Measurements from ENCODE around the gene PHC2. TPM values are rescaled to one million over a fixed set of nuclear protein-coding genes. Genes with fewer than 3 reads are reported as not detected.

Gene PHC2
- total and polyA plus RNA-seq, 2 of the 13 experiments (the other 11 are each of a cell fraction or from before 2014, with no cell fraction given), result 52.5 to 84.9 TPM

DNA sequence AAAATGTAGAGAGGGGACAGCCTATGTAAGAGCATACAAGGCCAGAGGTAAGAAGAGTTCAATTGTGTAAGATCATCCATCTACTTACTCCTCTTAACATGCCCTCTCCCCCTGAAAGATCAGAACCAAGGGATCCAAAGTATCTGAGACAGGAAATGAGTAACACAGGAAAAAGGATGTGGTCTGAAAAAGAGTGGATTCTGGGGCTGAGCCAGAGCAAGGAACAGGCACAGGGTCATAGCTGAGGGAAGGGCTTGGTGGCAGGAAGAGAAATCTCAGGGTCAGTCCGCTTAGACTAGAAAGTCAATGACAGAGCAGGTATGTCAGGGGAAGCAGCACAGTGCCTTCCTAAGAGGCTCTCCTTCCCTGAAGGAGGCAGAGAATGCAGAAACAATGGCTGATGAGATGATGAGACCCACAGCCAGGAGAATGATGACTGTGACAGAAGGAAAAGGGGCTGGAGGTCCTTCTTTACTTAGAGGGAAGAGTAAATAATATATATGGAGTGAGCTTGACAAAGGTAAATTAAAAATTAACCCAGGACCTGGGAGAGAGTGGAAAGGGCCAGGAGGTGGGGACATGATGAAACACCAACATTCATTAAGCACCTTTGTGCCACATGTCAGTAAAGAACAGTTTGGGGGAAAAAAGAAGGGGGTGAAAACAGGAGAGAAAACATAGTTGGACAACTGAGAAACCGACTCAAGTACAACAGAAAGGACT is 83.8 kb downstream of the PHC2 start (continued):
- TF ChIP-seq, protein P1, sequence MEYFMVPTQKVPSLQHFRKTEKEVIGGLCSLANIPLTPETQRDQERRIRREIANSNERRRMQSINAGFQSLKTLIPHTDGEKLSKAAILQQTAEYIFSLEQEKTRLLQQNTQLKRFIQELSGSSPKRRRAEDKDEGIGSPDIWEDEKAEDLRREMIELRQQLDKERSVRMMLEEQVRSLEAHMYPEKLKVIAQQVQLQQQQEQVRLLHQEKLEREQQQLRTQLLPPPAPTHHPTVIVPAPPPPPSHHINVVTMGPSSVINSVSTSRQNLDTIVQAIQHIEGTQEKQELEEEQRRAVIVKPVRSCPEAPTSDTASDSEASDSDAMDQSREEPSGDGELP (IDR thresholded peaks at IDR 0.05; ENCODE audit: borderline replicate concordance, low read depth), result peak; percentile 29; the same call in 1 of the 2 replicates
- no peak for TF ChIP-seq ZNF713 (CRISPR knock-in tag; IDR thresholded peaks at IDR 0.05)
- TF ChIP-seq, protein P2, sequence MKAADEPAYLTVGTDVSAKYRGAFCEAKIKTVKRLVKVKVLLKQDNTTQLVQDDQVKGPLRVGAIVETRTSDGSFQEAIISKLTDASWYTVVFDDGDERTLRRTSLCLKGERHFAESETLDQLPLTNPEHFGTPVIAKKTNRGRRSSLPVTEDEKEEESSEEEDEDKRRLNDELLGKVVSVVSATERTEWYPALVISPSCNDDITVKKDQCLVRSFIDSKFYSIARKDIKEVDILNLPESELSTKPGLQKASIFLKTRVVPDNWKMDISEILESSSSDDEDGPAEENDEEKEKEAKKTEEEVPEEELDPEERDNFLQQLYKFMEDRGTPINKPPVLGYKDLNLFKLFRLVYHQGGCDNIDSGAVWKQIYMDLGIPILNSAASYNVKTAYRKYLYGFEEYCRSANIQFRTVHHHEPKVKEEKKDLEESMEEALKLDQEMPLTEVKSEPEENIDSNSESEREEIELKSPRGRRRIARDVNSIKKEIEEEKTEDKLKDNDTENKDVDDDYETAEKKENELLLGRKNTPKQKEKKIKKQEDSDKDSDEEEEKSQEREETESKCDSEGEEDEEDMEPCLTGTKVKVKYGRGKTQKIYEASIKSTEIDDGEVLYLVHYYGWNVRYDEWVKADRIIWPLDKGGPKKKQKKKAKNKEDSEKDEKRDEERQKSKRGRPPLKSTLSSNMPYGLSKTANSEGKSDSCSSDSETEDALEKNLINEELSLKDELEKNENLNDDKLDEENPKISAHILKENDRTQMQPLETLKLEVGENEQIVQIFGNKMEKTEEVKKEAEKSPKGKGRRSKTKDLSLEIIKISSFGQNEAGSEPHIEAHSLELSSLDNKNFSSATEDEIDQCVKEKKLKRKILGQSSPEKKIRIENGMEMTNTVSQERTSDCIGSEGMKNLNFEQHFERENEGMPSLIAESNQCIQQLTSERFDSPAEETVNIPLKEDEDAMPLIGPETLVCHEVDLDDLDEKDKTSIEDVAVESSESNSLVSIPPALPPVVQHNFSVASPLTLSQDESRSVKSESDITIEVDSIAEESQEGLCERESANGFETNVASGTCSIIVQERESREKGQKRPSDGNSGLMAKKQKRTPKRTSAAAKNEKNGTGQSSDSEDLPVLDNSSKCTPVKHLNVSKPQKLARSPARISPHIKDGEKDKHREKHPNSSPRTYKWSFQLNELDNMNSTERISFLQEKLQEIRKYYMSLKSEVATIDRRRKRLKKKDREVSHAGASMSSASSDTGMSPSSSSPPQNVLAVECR (CRISPR knock-in tag; IDR thresholded peaks at IDR 0.05; ENCODE audit: borderline replicate concordance), result peak; percentile 61
- TF ChIP-seq ZFP62 (CRISPR knock-in tag; IDR thresholded peaks at IDR 0.05), result no peak
- TF ChIP-seq SCMH1 (CRISPR knock-in tag; IDR thresholded peaks at IDR 0.05; ENCODE audit: borderline replicate concordance), result no peak
- TF ChIP-seq, protein P3, sequence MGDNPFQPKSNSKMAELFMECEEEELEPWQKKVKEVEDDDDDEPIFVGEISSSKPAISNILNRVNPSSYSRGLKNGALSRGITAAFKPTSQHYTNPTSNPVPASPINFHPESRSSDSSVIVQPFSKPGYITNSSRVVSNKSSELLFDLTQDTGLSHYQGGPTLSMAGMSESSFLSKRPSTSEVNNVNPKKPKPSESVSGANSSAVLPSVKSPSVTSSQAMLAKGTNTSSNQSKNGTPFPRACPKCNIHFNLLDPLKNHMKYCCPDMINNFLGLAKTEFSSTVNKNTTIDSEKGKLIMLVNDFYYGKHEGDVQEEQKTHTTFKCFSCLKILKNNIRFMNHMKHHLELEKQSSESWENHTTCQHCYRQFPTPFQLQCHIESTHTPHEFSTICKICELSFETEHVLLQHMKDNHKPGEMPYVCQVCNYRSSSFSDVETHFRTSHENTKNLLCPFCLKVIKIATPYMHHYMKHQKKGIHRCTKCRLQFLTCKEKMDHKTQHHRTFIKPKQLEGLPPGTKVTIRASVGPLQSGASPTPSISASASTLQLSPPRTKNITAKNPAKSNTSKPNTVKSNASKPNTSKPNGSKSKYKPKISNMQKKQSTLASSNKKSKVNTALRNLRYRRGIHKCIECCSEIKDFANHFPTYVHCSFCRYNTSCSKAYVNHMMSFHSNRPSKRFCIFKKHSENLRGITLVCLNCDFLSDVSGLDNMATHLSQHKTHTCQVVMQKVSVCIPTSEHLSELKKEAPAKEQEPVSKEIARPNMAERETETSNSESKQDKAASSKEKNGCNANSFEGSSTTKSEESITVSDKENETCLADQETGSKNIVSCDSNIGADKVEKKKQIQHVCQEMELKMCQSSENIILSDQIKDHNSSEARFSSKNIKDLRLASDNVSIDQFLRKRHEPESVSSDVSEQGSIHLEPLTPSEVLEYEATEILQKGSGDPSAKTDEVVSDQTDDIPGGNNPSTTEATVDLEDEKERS (CRISPR knock-in tag; IDR thresholded peaks at IDR 0.05), result no peak
- TF ChIP-seq, protein P4, sequence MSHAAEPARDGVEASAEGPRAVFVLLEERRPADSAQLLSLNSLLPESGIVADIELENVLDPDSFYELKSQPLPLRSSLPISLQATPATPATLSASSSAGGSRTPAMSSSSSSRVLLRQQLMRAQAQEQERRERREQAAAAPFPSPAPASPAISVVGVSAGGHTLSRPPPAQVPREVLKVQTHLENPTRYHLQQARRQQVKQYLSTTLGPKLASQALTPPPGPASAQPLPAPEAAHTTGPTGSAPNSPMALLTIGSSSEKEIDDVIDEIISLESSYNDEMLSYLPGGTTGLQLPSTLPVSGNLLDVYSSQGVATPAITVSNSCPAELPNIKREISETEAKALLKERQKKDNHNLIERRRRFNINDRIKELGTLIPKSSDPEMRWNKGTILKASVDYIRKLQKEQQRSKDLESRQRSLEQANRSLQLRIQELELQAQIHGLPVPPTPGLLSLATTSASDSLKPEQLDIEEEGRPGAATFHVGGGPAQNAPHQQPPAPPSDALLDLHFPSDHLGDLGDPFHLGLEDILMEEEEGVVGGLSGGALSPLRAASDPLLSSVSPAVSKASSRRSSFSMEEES (CRISPR knock-in tag; IDR thresholded peaks at IDR 0.05), result peak; percentile 14; the same call in 1 of the 2 replicates
- peak; percentile 84 for TF ChIP-seq CEBPG (CRISPR knock-in tag; IDR thresholded peaks at IDR 0.05)
- no peak; the same call in 1 of the 2 replicates for TF ChIP-seq BCL6 (CRISPR knock-in tag; IDR thresholded peaks at IDR 0.05)
- no peak for TF ChIP-seq ZNF724P (CRISPR knock-in tag; IDR thresholded peaks at IDR 0.05; ENCODE audit: borderline replicate concordance)
- TF ChIP-seq NR2C2 (CRISPR knock-in tag; IDR thresholded peaks at IDR 0.05; ENCODE audit: borderline replicate concordance), result peak; percentile 62; the same call in 1 of the 2 replicates
- no peak for TF ChIP-seq ZNF616 (CRISPR knock-in tag; IDR thresholded peaks at IDR 0.05; ENCODE audit: low read depth)
- TF ChIP-seq MIXL1 (CRISPR knock-in tag; IDR thresholded peaks at IDR 0.05), result peak; percentile 32; the same call in 1 of the 2 replicates
- no peak for TF ChIP-seq ZFP36L1 (CRISPR knock-in tag; IDR thresholded peaks at IDR 0.05)
- TF ChIP-seq, protein P5, sequence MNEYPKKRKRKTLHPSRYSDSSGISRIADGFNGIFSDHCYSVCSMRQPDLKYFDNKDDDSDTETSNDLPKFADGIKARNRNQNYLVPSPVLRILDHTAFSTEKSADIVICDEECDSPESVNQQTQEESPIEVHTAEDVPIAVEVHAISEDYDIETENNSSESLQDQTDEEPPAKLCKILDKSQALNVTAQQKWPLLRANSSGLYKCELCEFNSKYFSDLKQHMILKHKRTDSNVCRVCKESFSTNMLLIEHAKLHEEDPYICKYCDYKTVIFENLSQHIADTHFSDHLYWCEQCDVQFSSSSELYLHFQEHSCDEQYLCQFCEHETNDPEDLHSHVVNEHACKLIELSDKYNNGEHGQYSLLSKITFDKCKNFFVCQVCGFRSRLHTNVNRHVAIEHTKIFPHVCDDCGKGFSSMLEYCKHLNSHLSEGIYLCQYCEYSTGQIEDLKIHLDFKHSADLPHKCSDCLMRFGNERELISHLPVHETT (CRISPR knock-in tag; conservative IDR thresholded peaks at IDR 0.05), result 0 out of 2 replicates have a peak, but pooled peaks have one; percentile 70
- no peak for TF ChIP-seq TOE1 (CRISPR knock-in tag; IDR thresholded peaks at IDR 0.05)

Measured in HepG2 (cell line).